ENCODE data around the gene CROCC2.

CROCC2 gene

DNA sequence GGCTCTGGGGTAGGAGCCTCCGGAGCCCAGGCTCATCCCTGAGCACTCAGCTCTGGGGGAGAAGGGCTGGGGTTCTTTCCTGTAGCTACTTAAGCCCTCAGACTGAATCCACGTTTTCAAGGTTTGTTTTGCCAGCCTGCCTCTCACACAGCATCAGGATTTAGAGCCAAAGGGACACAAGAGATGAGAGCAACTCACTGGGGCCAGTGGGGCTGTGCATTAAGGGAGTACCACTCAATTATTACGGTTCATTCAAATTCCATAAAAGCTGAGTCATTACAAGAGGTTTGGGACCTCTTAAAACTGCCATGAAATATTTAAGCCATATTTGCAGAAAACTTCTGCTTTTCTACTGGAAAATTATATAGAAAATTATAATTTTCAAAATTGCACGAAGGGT, 75.1 kb downstream of the CROCC2 start:
- no peaks in the 10 kb centered on the region for H3K36me3 ChIP-seq (ENCODE audit: insufficient read depth, low read length)
- H3F3A ChIP-seq (ENCODE audit: insufficient read depth, low read length) = no peaks in the 10 kb centered on the region
- H3K9me3 ChIP-seq (ENCODE audit: low read length) = no peaks in the 10 kb centered on the region
- no peaks in the 10 kb centered on the region for H3K27me3 ChIP-seq (ENCODE audit: insufficient read depth, low read length)
- no peak overlapping the region for H2AFZ ChIP-seq (ENCODE audit: low read length)
- TF ChIP-seq, protein P1, sequence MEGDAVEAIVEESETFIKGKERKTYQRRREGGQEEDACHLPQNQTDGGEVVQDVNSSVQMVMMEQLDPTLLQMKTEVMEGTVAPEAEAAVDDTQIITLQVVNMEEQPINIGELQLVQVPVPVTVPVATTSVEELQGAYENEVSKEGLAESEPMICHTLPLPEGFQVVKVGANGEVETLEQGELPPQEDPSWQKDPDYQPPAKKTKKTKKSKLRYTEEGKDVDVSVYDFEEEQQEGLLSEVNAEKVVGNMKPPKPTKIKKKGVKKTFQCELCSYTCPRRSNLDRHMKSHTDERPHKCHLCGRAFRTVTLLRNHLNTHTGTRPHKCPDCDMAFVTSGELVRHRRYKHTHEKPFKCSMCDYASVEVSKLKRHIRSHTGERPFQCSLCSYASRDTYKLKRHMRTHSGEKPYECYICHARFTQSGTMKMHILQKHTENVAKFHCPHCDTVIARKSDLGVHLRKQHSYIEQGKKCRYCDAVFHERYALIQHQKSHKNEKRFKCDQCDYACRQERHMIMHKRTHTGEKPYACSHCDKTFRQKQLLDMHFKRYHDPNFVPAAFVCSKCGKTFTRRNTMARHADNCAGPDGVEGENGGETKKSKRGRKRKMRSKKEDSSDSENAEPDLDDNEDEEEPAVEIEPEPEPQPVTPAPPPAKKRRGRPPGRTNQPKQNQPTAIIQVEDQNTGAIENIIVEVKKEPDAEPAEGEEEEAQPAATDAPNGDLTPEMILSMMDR (IDR thresholded peaks at IDR 0.05; ENCODE audit: low read length) = no peak
- TF ChIP-seq EZH2 (IDR thresholded peaks at IDR 0.05; ENCODE audit: borderline replicate concordance, low read length) = no peak
- no peaks in the 10 kb centered on the region for H3K9me2 ChIP-seq (ENCODE audit: low read depth, low read length)
- H3K79me2 ChIP-seq (ENCODE audit: insufficient read depth, low read length) = no peaks in the 10 kb centered on the region
- no peak overlapping the region for H3K9ac ChIP-seq (ENCODE audit: low read length)
- H4K20me1 ChIP-seq (ENCODE audit: insufficient read depth, low read length) = no peaks in the 10 kb centered on the region
- no peak overlapping the region for H3K4me3 ChIP-seq (ENCODE audit: low read depth, low read length, poor library complexity, severe bottlenecking)
- H3K4me1 ChIP-seq (ENCODE audit: insufficient read depth, low read length, severe bottlenecking) = no peaks in the 10 kb centered on the region
- H3K27ac ChIP-seq (ENCODE audit: low read depth, low read length, poor library complexity, severe bottlenecking) = no peak overlapping the region
- H3K4me2 ChIP-seq (ENCODE audit: low read length) = no peak overlapping the region

DNA sequence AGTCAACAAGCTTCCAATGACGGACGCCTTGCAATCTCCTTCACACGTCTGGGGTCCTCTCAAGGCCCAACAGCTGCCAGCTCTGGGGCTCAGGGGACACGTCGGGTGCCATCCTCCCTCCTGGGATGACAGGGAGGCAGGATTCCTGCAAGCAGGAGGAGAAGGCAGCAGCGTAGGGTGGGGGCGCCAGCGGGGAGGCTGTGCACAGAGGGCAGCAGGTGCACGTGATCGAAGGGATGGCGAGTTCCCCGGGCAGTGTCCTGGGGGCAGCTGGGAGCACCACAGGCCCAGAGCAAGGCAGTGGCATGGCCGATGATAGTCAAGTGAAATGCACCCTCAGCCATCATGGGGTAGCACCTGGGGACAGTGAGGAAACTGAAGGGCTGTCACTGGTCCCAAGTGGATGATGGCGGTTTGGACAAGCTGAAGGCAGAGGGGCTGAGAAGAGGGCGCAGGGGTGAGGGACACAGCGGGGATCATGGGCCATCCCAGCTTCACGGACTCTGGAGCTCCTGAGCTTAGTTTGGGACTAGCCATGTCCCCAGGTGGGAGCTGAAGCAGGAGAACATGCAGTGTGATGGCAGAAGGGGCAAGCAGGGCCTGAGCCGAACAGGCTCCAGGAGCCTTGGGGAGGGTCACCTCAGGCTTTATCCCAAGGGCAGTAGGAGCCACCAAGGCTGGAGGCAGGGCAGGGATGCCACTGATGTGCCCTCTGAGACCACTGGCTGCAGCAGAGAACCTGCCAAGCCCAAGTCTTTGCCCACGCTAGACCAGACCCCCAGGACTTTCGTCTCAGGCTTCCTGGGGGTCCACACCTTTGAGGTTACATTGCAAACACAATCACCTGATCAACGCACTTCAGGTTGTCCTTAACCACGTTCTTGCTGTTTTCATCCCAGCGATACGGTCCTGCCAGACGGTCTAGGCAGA, 76.0 kb downstream of the CROCC2 start:
- Histone ChIP-seq H3K9me3 (ENCODE audit: low read length) (no peaks in the 10 kb centered on the region), H3K79me2 (ENCODE audit: insufficient read depth, low read length) (no peaks in the 10 kb centered on the region), H3F3A (ENCODE audit: insufficient read depth, low read length) (no peaks in the 10 kb centered on the region), H3K27me3 (ENCODE audit: insufficient read depth, low read length) (no peaks in the 10 kb centered on the region), H3K4me3 (ENCODE audit: low read depth, low read length, poor library complexity, severe bottlenecking) (no peak overlapping the region), H3K27ac (ENCODE audit: low read depth, low read length, poor library complexity, severe bottlenecking) (no peak overlapping the region), H3K4me2 (ENCODE audit: low read length) (no peak overlapping the region), H3K4me1 (ENCODE audit: insufficient read depth, low read length, severe bottlenecking) (no peaks in the 10 kb centered on the region), H3K9ac (ENCODE audit: low read length) (no peak overlapping the region), H2AFZ (ENCODE audit: low read length) (no peak overlapping the region), H3K36me3 (ENCODE audit: insufficient read depth, low read length) (no peaks in the 10 kb centered on the region), H3K9me2 (ENCODE audit: low read depth, low read length) (no peaks in the 10 kb centered on the region), H4K20me1 (ENCODE audit: insufficient read depth, low read length) (no peaks in the 10 kb centered on the region)
- TF ChIP-seq, protein P1 (IDR thresholded peaks at IDR 0.05; ENCODE audit: low read length) = no peak
- TF ChIP-seq EZH2 (IDR thresholded peaks at IDR 0.05; ENCODE audit: borderline replicate concordance, low read length) = no peak

DNA sequence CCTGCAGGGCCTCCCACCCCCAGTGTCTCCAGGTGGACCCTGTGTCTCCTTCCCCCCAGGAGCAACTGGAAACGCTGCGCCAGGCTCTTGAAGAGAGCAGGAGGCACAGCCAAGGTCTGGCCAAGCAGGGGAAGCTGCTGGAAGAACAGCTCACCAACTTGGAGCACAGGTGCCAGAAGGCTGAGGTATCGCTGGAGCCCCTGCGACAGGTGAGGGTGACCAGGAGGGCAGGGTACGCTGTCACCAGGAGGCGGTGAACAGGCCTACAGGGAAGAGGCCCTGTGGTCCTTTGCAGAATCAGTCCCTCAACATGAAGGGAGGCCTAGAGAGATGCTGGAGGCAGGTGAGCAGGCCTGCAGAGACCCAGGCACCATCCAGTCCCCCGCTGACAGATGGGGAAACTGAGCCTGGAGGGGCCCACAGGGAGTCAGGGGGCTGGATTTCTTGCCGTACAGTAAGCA, 76.7 kb downstream of the CROCC2 start:
- no peaks in the 10 kb centered on the region for H4K20me1 ChIP-seq (ENCODE audit: insufficient read depth, low read length)
- no peak overlapping the region for H3K27ac ChIP-seq (ENCODE audit: low read depth, low read length, poor library complexity, severe bottlenecking)
- H3K9me3 ChIP-seq (ENCODE audit: low read length) = no peaks in the 10 kb centered on the region
- no peaks in the 10 kb centered on the region for H3K27me3 ChIP-seq (ENCODE audit: insufficient read depth, low read length)
- peaks cover 5% of the 10 kb centered on the region for H3K4me1 ChIP-seq (ENCODE audit: insufficient read depth, low read length, severe bottlenecking)
- H3F3A ChIP-seq (ENCODE audit: insufficient read depth, low read length) = no peaks in the 10 kb centered on the region
- H3K36me3 ChIP-seq (ENCODE audit: insufficient read depth, low read length) = no peaks in the 10 kb centered on the region
- no peaks in the 10 kb centered on the region for H3K79me2 ChIP-seq (ENCODE audit: insufficient read depth, low read length)
- TF ChIP-seq EZH2 (IDR thresholded peaks at IDR 0.05; ENCODE audit: borderline replicate concordance, low read length) = no peak
- TF ChIP-seq, protein P1 (IDR thresholded peaks at IDR 0.05; ENCODE audit: low read length) = no peak
- H3K9ac ChIP-seq (ENCODE audit: low read length) = no peak overlapping the region
- H3K4me2 ChIP-seq (ENCODE audit: low read length) = no peak overlapping the region
- H3K9me2 ChIP-seq (ENCODE audit: low read depth, low read length) = no peaks in the 10 kb centered on the region
- no peak overlapping the region for H3K4me3 ChIP-seq (ENCODE audit: low read depth, low read length, poor library complexity, severe bottlenecking)
- H2AFZ ChIP-seq (ENCODE audit: low read length) = no peak overlapping the region
